Suprapubic skin (tissue), 4 donors: ENCODE results near the gene ATP12A. TPM values are rescaled to one million over a fixed set of nuclear protein-coding genes. Genes with fewer than 3 reads are reported as not detected.

Source experiments
- DNase-seq, 2 donors: peaks; one replicate each; pipeline ENCODE4 v3.0.0-alpha.2; 2019; ENCODE audit warnings: low spot score in 2 of 2
- H3K27ac ChIP-seq: fragments of 200-600 bp; sonication (generic); one replicate; pipeline ENCODE4 v1.5.1; 2019
- H3K27me3 ChIP-seq: fragments of 200-600 bp; sonication (generic); one replicate; pipeline ENCODE4 v1.5.1; 2019
- H3K36me3 ChIP-seq: fragments of 200-600 bp; sonication (generic); one replicate; pipeline ENCODE4 v1.5.1; 2019
- H3K4me1 ChIP-seq: fragments of 200-600 bp; sonication (generic); one replicate; pipeline ENCODE4 v1.5.1; 2019
- H3K4me3 ChIP-seq: fragments of 200-600 bp; sonication (generic); one replicate; pipeline ENCODE4 v1.5.1; 2019; ENCODE audit warnings: mild to moderate bottlenecking
- H3K9me3 ChIP-seq: fragments of 200-600 bp; sonication (generic); one replicate; pipeline ENCODE4 v1.5.1; 2019
- EP300 ChIP-seq: sonication (generic); formaldehyde crosslinking; IDR thresholded peaks from one replicate; pipeline ENCODE4 v1.6.1; 2017; ENCODE audit warnings: antibody characterized with exemption
- POLR2A ChIP-seq, 2 donors: fragments of 450-650 bp; IDR thresholded peaks; one replicate each; pipeline ENCODE4 v1.6.1; 2017; ENCODE audit warnings: antibody characterized with exemption in 2 of 2, mild to moderate bottlenecking in 2 of 2, moderate library complexity in 2 of 2
- POLR2AphosphoS5 ChIP-seq, 3 donors: sonication (generic); formaldehyde crosslinking; IDR thresholded peaks; one replicate each; pipeline ENCODE4 v1.6.1; 2017; ENCODE audit warnings: antibody characterized with exemption in 3 of 3
- WGBS: methylation state at CpG from one replicate; pipeline ENCODE4 v1.1.5; 2018; 5-methylcytosine and 5-hydroxymethylcytosine counted together
- total RNA-seq, 4 donors: library from RNA; depleted of rRNA; stranded (reverse); fragments of >200 nt; gene quantifications; one replicate each; pipeline ENCODE4 v1.1.0, GENCODE V29; 2016
- TF ChIP-seq, protein P1 (sequence below), 2 donors: fragments of 200-600 bp in 1 of 2; fragments of 450-650 bp in 1 of 2; sonication (generic) in 1 of 2; IDR thresholded peaks; one replicate each; pipeline ENCODE4 v1.5.1; 2016 to 2019; ENCODE audit warnings: antibody characterized with exemption in 2 of 2, mild to moderate bottlenecking in 1 of 2, moderate library complexity in 1 of 2

ATP12A gene
- total RNA-seq, 4 donors from 2014 or later, result 0.24 to 21.6 (median 5.6) TPM

DNA sequence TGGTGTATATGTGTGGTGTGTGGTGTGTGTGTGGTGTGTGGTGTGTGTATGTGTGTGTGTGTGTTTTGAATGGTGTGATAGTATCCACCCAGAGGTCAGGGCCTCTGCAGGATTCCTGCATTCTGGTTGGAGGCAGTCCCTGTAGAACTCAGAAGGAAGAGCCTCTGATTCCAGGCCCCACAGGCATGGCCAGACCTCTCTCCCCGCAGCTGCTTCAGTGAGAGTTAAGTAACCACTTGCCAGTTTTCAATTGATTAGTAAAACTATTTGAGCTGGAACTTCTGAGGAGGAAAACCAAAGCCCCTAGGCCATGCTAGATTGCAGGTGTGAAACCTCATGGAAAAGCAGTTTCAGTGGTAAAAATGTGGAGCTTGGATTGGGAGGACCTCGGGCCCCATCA lies 2.1 kb downstream of the ATP12A start:
- H3K27me3 ChIP-seq, result peaks cover 48% of the 10 kb centered on the region

DNA sequence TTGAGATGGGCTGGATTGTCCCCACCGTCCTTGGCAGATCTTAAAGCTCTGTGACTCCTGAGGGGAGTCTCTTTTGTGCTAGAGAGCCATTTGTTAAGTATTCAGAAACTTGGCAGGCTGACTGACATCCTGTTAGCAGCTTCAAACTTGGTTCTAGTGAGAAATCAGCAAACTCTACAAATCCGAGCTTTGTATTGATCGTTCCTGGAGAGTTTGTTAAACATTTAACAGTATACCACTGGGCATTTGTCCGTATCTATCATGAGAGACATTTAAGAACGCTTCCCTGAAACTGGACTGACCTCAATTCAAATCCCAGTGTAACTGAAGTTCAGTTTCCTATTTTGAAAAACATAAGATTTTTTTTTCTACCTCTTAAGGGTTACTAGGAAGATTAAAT lies 3.1 kb downstream of the ATP12A start:
- Histone ChIP-seq H3K4me1 (peaks cover 23% of the 10 kb centered on the region), H3K27ac (no peak overlapping the region), H3K9me3 (no peaks in the 10 kb centered on the region), H3K27me3 (peaks cover 42% of the 10 kb centered on the region), H3K4me3 (no peak overlapping the region), H3K36me3 (no peaks in the 10 kb centered on the region)
- DNase-seq, result no peak
- WGBS, result 68% methylated on average over 5 of the region's 5 CpGs
- TF ChIP-seq POLR2A (IDR thresholded peaks at IDR 0.05) (no peak), EP300 (no peak), POLR2AphosphoS5 (IDR thresholded peaks at IDR 0.05) (no peak)
- TF ChIP-seq, protein P1, sequence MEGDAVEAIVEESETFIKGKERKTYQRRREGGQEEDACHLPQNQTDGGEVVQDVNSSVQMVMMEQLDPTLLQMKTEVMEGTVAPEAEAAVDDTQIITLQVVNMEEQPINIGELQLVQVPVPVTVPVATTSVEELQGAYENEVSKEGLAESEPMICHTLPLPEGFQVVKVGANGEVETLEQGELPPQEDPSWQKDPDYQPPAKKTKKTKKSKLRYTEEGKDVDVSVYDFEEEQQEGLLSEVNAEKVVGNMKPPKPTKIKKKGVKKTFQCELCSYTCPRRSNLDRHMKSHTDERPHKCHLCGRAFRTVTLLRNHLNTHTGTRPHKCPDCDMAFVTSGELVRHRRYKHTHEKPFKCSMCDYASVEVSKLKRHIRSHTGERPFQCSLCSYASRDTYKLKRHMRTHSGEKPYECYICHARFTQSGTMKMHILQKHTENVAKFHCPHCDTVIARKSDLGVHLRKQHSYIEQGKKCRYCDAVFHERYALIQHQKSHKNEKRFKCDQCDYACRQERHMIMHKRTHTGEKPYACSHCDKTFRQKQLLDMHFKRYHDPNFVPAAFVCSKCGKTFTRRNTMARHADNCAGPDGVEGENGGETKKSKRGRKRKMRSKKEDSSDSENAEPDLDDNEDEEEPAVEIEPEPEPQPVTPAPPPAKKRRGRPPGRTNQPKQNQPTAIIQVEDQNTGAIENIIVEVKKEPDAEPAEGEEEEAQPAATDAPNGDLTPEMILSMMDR (IDR thresholded peaks at IDR 0.05), result no peak

More for the DNA sequence above, 2.1 kb downstream of the ATP12A start:
- Histone ChIP-seq H3K27ac (no peak overlapping the region), H3K36me3 (no peaks in the 10 kb centered on the region), H3K9me3 (no peaks in the 10 kb centered on the region), H3K4me3 (no peak overlapping the region), H3K4me1 (peaks cover 23% of the 10 kb centered on the region)
- WGBS, result 18% methylated on average over 2 of the region's 2 CpGs
- no peak for TF ChIP-seq EP300
- no peak for TF ChIP-seq POLR2AphosphoS5 (IDR thresholded peaks at IDR 0.05)
- TF ChIP-seq, protein P1 (IDR thresholded peaks at IDR 0.05), result no peak
- no peak for TF ChIP-seq POLR2A (IDR thresholded peaks at IDR 0.05)
- no peak for DNase-seq

DNA sequence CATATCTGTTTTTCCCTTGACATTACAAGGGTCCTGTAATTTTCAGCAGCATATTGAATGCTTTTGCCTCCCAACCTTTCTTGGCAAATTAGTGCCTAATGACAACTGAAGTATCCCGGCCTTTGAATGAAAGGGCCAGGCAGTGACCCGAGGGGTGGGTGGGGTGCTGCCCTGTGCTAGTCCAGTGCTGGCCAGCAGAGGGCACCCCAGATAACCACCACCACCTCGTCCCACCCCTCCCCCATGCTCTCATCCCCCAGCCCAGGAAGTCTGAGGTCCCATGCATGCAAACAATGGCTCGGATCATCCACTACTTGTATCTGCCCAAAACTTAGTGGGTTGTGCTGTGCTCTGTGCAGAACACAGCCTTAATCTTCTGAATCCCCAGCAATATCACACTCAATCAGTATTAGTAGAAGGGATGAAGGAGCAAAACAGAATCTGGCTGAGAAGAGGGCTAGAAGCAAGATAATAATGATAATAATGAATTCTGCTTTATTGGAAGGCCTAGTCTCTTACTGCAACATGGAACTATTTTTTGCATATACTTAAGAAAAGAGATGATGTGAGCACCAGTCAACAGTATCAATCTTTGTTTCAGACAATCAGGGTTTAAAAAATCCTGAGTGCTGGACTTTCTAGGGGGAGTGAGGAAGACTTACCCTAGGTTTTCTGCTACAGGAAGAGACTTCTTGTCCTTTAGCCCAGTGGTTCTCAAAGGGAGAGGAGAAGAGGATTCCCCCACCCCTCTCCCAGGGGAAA lies 3.8 kb downstream of the ATP12A start:
- Histone ChIP-seq H3K9me3 (no peaks in the 10 kb centered on the region), H3K36me3 (no peaks in the 10 kb centered on the region), H3K27ac (no peak overlapping the region), H3K4me3 (no peak overlapping the region), H3K4me1 (peaks cover 23% of the 10 kb centered on the region), H3K27me3 (peaks cover 41% of the 10 kb centered on the region)
- TF ChIP-seq EP300, result no peak
- TF ChIP-seq, protein P1 (IDR thresholded peaks at IDR 0.05), result peak; percentile 28 to 80
- no peak for DNase-seq
- WGBS, result 11% methylated on average over 4 of the region's 4 CpGs

DNA sequence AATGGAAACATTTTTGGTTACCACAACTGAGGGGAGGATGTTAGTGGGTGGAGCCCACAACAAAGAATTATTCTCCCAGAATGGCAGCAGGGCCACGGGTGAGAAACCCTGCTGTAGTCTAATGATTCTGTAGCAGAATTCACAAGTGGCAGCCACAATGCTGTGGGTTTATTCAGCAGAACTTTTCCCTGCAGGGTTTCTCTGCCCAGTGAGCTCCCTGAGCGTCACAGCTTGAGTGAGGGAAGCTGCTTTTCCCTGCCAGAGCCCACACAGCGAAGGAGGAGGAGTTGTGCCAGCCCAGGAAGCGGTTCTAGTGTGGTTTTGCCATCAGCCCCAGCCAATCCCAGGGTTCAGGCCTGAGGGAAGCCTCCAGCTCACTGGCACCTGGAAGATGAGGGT lies 4.4 kb downstream of the ATP12A start:
- no peak overlapping the region for H3K27ac ChIP-seq
- no peak overlapping the region for H3K4me3 ChIP-seq
- no peaks in the 10 kb centered on the region for H3K36me3 ChIP-seq
- H3K9me3 ChIP-seq, result no peaks in the 10 kb centered on the region
- H3K4me1 ChIP-seq, result peaks cover 23% of the 10 kb centered on the region
- 13% methylated on average over 3 of the region's 4 CpGs for WGBS
- TF ChIP-seq, protein P1 (IDR thresholded peaks at IDR 0.05), result no peak
- TF ChIP-seq POLR2AphosphoS5 (IDR thresholded peaks at IDR 0.05) (no peak), POLR2A (IDR thresholded peaks at IDR 0.05) (no peak), EP300 (no peak)
- no peak for DNase-seq
- peaks cover 41% of the 10 kb centered on the region for H3K27me3 ChIP-seq

DNA sequence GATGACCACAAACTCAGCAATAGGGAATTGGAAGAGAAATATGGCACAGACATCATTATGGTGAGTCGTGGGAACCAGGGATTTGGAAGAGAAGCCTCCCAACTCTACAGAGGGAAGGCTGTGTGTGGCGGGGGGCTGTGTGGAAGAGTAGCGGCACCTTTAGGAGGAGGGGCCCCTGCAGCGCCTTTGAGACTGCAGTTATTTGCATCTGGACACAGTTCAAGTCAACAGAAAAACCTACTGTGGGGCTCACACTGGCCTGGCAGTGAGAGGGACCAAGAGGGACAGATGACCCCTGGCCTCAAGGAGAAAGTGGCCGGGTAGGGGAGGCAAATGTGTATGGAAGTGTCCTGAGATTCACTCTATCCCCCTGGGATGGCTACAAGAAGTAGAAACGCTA lies 5.1 kb downstream of the ATP12A start:
- no peak for DNase-seq
- no peaks in the 10 kb centered on the region for H3K9me3 ChIP-seq
- H3K4me3 ChIP-seq, result no peak overlapping the region
- H3K27me3 ChIP-seq, result peaks cover 36% of the 10 kb centered on the region
- H3K27ac ChIP-seq, result no peak overlapping the region
- WGBS, result 80% methylated on average over 6 of the region's 6 CpGs
- H3K4me1 ChIP-seq, result peaks cover 18% of the 10 kb centered on the region
- no peaks in the 10 kb centered on the region for H3K36me3 ChIP-seq
- TF ChIP-seq, protein P1 (IDR thresholded peaks at IDR 0.05), result no peak
- TF ChIP-seq POLR2AphosphoS5 (IDR thresholded peaks at IDR 0.05) (no peak), POLR2A (IDR thresholded peaks at IDR 0.05) (no peak), EP300 (no peak)
